Tibial artery (tissue), 4 donors: ENCODE measurements around the gene RIMS1.

Source experiments
- DNase-seq, 2 donors: peaks; one replicate each; pipeline ENCODE4 v3.0.0-alpha.2; 2019
- H3K27ac ChIP-seq, 2 donors: fragments of 200-600 bp; sonication (generic) in 1 of 2; 1 replicate in 1 of 2; 2 replicates in 1 of 2; pipeline ENCODE4 v1.5.1; 2018 to 2019; ENCODE audit warnings: mild to moderate bottlenecking in 1 of 2
- H3K27me3 ChIP-seq, 2 donors: fragments of 200-600 bp; sonication (generic) in 1 of 2; one replicate each; pipeline versions ENCODE4 v1.5.1 to v1.6.0; 2016 to 2019
- H3K36me3 ChIP-seq, 3 donors: fragments of 200-600 bp; sonication (generic) in 2 of 3; one replicate each; pipeline ENCODE4 v1.5.1; 2016 to 2019; ENCODE audit warnings: mild to moderate bottlenecking in 2 of 3
- H3K4me1 ChIP-seq, 4 donors: fragments of 200-600 bp; sonication (generic) in 2 of 4; 1 replicate in 3 of 4; 2 replicates in 1 of 4; pipeline ENCODE4 v1.5.1; 2016 to 2019
- H3K4me3 ChIP-seq, 2 donors: fragments of 200-600 bp; sonication (generic) in 1 of 2; 1 replicate in 1 of 2; 2 replicates in 1 of 2; pipeline ENCODE4 v1.5.1; 2018 to 2019; ENCODE audit warnings: mild to moderate bottlenecking in 2 of 2
- H3K9me3 ChIP-seq, 3 donors: fragments of 200-600 bp; sonication (generic) in 1 of 3; one replicate each; pipeline ENCODE4 v1.5.1; 2016 to 2019
- intact Hi-C: fragments of 100-400 bp; cut with DNase I; formaldehyde crosslinking; loops from one replicate; pipeline ENCODE4 v1.15.0; 2023; ENCODE audit warnings: low total_unique reads
- TF ChIP-seq, protein P1 (sequence below), 2 experiments: fragments of 200-600 bp in 1 of 2; fragments of 450-650 bp in 1 of 2; IDR thresholded peaks; one replicate each; pipeline ENCODE4 v1.5.1; 2017 to 2019; ENCODE audit warnings: antibody characterized with exemption in 2 of 2, mild to moderate bottlenecking in 1 of 2, moderate library complexity in 1 of 2

RIMS1 gene

GRCh38 chr6:71887006-71887743, 825 bp downstream of the RIMS1 start:
- DNase-seq, result no peak
- TF ChIP-seq, protein P1, sequence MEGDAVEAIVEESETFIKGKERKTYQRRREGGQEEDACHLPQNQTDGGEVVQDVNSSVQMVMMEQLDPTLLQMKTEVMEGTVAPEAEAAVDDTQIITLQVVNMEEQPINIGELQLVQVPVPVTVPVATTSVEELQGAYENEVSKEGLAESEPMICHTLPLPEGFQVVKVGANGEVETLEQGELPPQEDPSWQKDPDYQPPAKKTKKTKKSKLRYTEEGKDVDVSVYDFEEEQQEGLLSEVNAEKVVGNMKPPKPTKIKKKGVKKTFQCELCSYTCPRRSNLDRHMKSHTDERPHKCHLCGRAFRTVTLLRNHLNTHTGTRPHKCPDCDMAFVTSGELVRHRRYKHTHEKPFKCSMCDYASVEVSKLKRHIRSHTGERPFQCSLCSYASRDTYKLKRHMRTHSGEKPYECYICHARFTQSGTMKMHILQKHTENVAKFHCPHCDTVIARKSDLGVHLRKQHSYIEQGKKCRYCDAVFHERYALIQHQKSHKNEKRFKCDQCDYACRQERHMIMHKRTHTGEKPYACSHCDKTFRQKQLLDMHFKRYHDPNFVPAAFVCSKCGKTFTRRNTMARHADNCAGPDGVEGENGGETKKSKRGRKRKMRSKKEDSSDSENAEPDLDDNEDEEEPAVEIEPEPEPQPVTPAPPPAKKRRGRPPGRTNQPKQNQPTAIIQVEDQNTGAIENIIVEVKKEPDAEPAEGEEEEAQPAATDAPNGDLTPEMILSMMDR (IDR thresholded peaks at IDR 0.05), result peak in 1 of 2 experiments; percentile 0
- Histone ChIP-seq H3K36me3 (no peaks in the 10 kb centered on the region), H3K4me1 (peaks cover 0 to 23% (median 8%) of the 10 kb centered on the region in 4 donors), H3K9me3 (no peaks in the 10 kb centered on the region), H3K27me3 (no peaks in the 10 kb centered on the region), H3K4me3 (peak overlapping the region; percentile 64 to 81), H3K27ac (peak overlapping the region in 1 of 2 donors; percentile 42)
- intact Hi-C loops, result no loop called here

- H3K27me3 ChIP-seq, result no peaks in the 10 kb centered on the region
- H3K4me1 ChIP-seq, result peaks cover 0 to 23% (median 8%) of the 10 kb centered on the region in 4 donors
- peak overlapping the region in 1 of 2 donors; percentile 81 for H3K4me3 ChIP-seq
- TF ChIP-seq, protein P1 (IDR thresholded peaks at IDR 0.05), result no peak
- DNase-seq, result no peak
- intact Hi-C loops, result no loop called here
- H3K27ac ChIP-seq, result no peak overlapping the region
- H3K36me3 ChIP-seq, result no peaks in the 10 kb centered on the region
- H3K9me3 ChIP-seq, result no peaks in the 10 kb centered on the region
Observed at GRCh38 chr6:71887744-71888230, 1.4 kb downstream of the RIMS1 start.

DNA sequence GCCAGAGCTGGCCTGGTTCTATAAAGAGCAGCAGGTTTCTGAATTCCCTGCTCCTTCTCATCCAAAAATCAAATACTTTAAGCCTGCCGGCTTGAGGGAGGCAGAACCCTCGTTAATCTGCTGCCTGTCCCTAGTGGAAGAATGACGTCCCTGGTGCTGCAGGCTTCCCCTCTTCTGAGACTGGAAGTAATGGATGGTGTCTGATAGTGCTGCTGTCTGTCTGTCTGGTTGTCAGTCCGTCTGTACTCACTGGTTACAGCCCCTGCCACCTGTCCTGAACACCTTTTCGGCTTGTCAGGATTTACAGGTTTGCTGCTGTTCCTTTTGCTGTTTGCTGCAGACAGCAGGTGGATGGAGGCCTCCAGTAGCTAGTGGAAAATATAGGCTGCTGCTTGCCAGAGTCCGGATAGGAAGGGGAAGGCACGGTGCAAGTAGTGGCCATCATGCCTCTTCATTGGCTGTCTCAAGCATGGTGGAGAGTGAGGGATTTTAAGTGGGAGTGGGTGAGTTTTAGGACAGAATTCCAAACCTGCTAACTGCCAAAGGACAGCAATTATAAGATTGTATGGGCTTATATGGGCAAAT, 2.5 kb downstream of the RIMS1 start:
- no peak overlapping the region for H3K4me3 ChIP-seq
- TF ChIP-seq, protein P1 (IDR thresholded peaks at IDR 0.05), result no peak
- H3K9me3 ChIP-seq, result no peaks in the 10 kb centered on the region
- intact Hi-C loops, result no loop called here
- no peak for DNase-seq
- no peaks in the 10 kb centered on the region for H3K36me3 ChIP-seq
- no peaks in the 10 kb centered on the region for H3K27me3 ChIP-seq
- peaks cover 0 to 23% (median 8%) of the 10 kb centered on the region in 4 donors for H3K4me1 ChIP-seq
- no peak overlapping the region for H3K27ac ChIP-seq

DNA sequence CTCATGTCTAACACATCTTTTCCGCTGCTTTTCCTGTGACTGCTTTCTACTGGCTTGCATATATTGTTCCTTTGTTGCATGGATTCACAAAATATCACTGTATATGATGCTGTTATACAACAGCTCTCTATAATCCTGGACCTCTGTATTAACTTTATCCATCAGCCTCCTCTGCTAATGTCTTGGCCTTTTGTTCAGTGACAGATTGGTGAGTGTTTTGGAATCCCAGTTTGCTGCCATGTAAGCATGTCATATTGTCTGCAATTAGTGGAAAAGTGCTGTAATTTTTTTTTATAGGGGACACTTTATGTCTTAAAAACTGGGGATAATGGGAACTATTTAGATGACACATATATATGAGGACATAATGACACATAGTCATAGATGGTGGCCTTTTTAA, 3.0 kb downstream of the RIMS1 start:
- no peaks in the 10 kb centered on the region for H3K9me3 ChIP-seq
- no peak overlapping the region for H3K27ac ChIP-seq
- DNase-seq, result no peak
- intact Hi-C loops, result no loop called here
- no peaks in the 10 kb centered on the region for H3K36me3 ChIP-seq
- TF ChIP-seq, protein P1 (IDR thresholded peaks at IDR 0.05), result no peak
- peaks cover 0 to 23% (median 8%) of the 10 kb centered on the region in 4 donors for H3K4me1 ChIP-seq
- no peaks in the 10 kb centered on the region for H3K27me3 ChIP-seq
- no peak overlapping the region for H3K4me3 ChIP-seq

DNA sequence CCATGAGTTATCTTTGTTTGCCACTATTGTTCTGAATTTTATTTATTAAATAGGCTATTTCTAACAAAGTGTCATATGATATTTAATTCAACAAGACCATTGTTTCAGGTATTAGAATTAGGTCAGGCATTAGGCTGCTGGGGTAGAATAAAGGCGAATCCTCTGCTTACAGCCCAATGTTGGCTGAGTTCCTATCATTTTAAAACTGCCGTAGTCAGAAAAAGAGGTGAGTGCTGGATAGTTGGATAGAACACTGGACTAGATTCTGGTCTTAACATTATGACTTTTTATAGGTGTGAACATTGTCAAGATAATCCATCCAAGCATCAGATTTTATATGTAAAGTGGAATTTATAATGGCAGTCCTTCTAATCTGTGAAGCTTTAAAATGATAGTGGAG, 6.3 kb downstream of the RIMS1 start:
- intact Hi-C loops, result no loop called here
- no peaks in the 10 kb centered on the region for H3K27me3 ChIP-seq
- H3K4me3 ChIP-seq, result no peak overlapping the region
- DNase-seq, result no peak
- peaks cover 0 to 9% (median 2%) of the 10 kb centered on the region in 4 donors for H3K4me1 ChIP-seq
- no peak overlapping the region for H3K27ac ChIP-seq
- TF ChIP-seq, protein P1 (IDR thresholded peaks at IDR 0.05), result no peak
- H3K36me3 ChIP-seq, result no peaks in the 10 kb centered on the region
- no peaks in the 10 kb centered on the region for H3K9me3 ChIP-seq
